IMR-90 (cell line): ENCODE data around the gene ANKRD13B. TPM values are rescaled to one million over a fixed set of nuclear protein-coding genes. Genes with fewer than 3 reads are reported as not detected.

Experiments
- ATAC-seq: fragments of 200-7000 bp; cut with Tn5 transposase; 2 replicates; pipeline ENCODE4 v1.9.1; 2020; ENCODE audit warnings: low read depth, mild to moderate bottlenecking, moderate library complexity
- BruUV-seq: library from RNA; stranded (reverse); fragments of 400-500 nt; replicated peaks from 2 replicates; lab custom pipeline; 2021; lab: Mats Ljungman, UMichigan
- CTCF ChIA-PET: fragments of 300-600 bp; formaldehyde crosslinking; extraction: SDS; loops from one replicate; lab custom pipeline; 2021; ENCODE audit warnings: antibody characterized with exemption; lab: Yijun Ruan, JAX
- POLR2A ChIA-PET: fragments of 300-600 bp; sonication (Branson Sonifier 250); formaldehyde crosslinking; loops from one replicate; lab custom pipeline; 2022; ENCODE audit warnings: antibody characterized with exemption; ENCODE audit not compliant: unreplicated experiment; lab: Charles Lee
- DNase-seq: peaks from one replicate; pipeline ENCODE4 v3.0.0; 2013
- H2AFZ ChIP-seq: replicated peaks from 2 replicates; pipeline ENCODE3; 2013; ENCODE audit warnings: low read length, mild to moderate bottlenecking; ENCODE audit not compliant: poor library complexity
- H2AK5ac ChIP-seq: 2 replicates; pipeline ENCODE4 v1.6.1; 2013; ENCODE audit warnings: low read depth, low read length, inconsistent platforms
- H2AK9ac ChIP-seq: replicated peaks from 2 replicates; pipeline ENCODE3; 2013; ENCODE audit warnings: mild to moderate bottlenecking, low read depth, low read length, moderate library complexity; ENCODE audit not compliant: poor library complexity
- H2BK120ac ChIP-seq: 2 replicates; pipeline ENCODE4 v1.6.1; 2013; ENCODE audit warnings: low read depth, low read length, inconsistent platforms
- H2BK15ac ChIP-seq: 3 replicates; pipeline ENCODE4 v1.6.1; 2013; ENCODE audit warnings: low read depth, low read length, inconsistent platforms
- H2BK20ac ChIP-seq: 2 replicates; pipeline ENCODE4 v1.6.1; 2013; ENCODE audit warnings: low read depth, mild to moderate bottlenecking, inconsistent platforms, low read length, moderate library complexity
- H2BK5ac ChIP-seq: 2 replicates; pipeline ENCODE4 v1.6.1; 2013; ENCODE audit warnings: mild to moderate bottlenecking, low read depth, low read length, inconsistent platforms; ENCODE audit not compliant: poor library complexity, severe bottlenecking
- H3K14ac ChIP-seq: replicated peaks from 2 replicates; pipeline ENCODE4 v1.6.1; 2013; ENCODE audit warnings: low read depth, low read length, inconsistent platforms
- H3K18ac ChIP-seq: 2 replicates; pipeline ENCODE4 v1.6.1; 2013; ENCODE audit warnings: low read depth, low read length, control low read depth
- H3K23ac ChIP-seq: 2 replicates; pipeline ENCODE4 v1.6.1; 2013; ENCODE audit warnings: low read depth, low read length, inconsistent platforms
- H3K27ac ChIP-seq: 2 replicates; pipeline ENCODE4 v1.5.1; 2013; ENCODE audit warnings: mild to moderate bottlenecking, control low read depth, low read length; ENCODE audit not compliant: insufficient read depth
- H3K27me3 ChIP-seq: 2 replicates; pipeline ENCODE4 v1.6.1; 2013; ENCODE audit warnings: low read length; ENCODE audit not compliant: control insufficient read depth, insufficient read depth
- H3K36me3 ChIP-seq: 2 replicates; pipeline ENCODE4 v1.6.1; 2013; ENCODE audit warnings: low read length, mixed read lengths; ENCODE audit not compliant: control insufficient read depth, insufficient read depth
- H3K4ac ChIP-seq: 2 replicates; pipeline ENCODE4 v1.6.1; 2013; ENCODE audit warnings: low read depth, low read length, inconsistent platforms
- H3K4me1 ChIP-seq: 2 replicates; pipeline ENCODE4 v1.6.1; 2013; ENCODE audit warnings: low read length, mixed read lengths; ENCODE audit not compliant: control insufficient read depth, insufficient read depth
- H3K4me2 ChIP-seq: 2 replicates; pipeline ENCODE4 v1.6.1; 2013; ENCODE audit warnings: low read depth, mild to moderate bottlenecking, control low read depth, low read length, moderate library complexity
- H3K4me3 ChIP-seq: 2 replicates; pipeline ENCODE4 v1.5.1; 2013; ENCODE audit warnings: low read depth, mild to moderate bottlenecking, control low read depth, low read length, moderate library complexity; ENCODE audit not compliant: insufficient read depth
- H3K56ac ChIP-seq: 2 replicates; pipeline ENCODE4 v1.6.1; 2013; ENCODE audit warnings: low read length, inconsistent platforms; ENCODE audit not compliant: insufficient read depth; ENCODE audit errors: extremely low read depth
- H3K79me1 ChIP-seq, 2 experiments: 2 replicates each; pipeline ENCODE4 v1.6.1; 2013; ENCODE audit warnings: low read length in 2 of 2, inconsistent platforms in 1 of 2, low read depth in 1 of 2
- H3K9ac ChIP-seq: 2 replicates; pipeline ENCODE4 v1.6.1; 2013; ENCODE audit warnings: low read depth, low read length, control low read depth
- H3K9me1 ChIP-seq: 2 replicates; pipeline ENCODE4 v1.6.1; 2013; ENCODE audit warnings: low read length, inconsistent platforms; ENCODE audit not compliant: insufficient read depth
- H3K9me3 ChIP-seq: 2 replicates; pipeline ENCODE4 v1.6.1; 2013; ENCODE audit warnings: low read length; ENCODE audit not compliant: control insufficient read depth, insufficient read depth
- H4K20me1 ChIP-seq: 2 replicates; pipeline ENCODE4 v1.6.1; 2013; ENCODE audit warnings: low read length, inconsistent platforms; ENCODE audit not compliant: insufficient read depth
- H4K5ac ChIP-seq: 2 replicates; pipeline ENCODE4 v1.6.1; 2013; ENCODE audit warnings: mild to moderate bottlenecking, low read depth, low read length, control low read depth
- H4K8ac ChIP-seq, 2 experiments: 2 replicates each; pipeline ENCODE4 v1.6.1; 2013; ENCODE audit warnings: low read depth in 2 of 2, low read length in 2 of 2, control low read depth in 1 of 2, inconsistent platforms in 1 of 2
- H4K91ac ChIP-seq: 2 replicates; pipeline ENCODE4 v1.6.1; 2013; ENCODE audit warnings: low read depth, low read length, inconsistent platforms; ENCODE audit not compliant: insufficient read depth
- MAFK ChIP-seq: IDR thresholded peaks from 2 replicates; pipeline ENCODE4 v1.6.1; 2012; ENCODE audit warnings: low read depth, low read length, improper control_type of control experiment
- MAZ ChIP-seq: IDR thresholded peaks from 2 replicates; pipeline ENCODE4 v1.6.1; 2012; ENCODE audit warnings: low read depth, mild to moderate bottlenecking, low read length, improper control_type of control experiment, moderate library complexity, borderline replicate concordance
- NFE2L2 ChIP-seq: fragments of 150-350 bp; IDR thresholded peaks from 2 replicates; pipeline ENCODE4 v1.6.1; 2016; ENCODE audit warnings: low read depth, mild to moderate bottlenecking, low read length
- USF2 ChIP-seq: fragments of 150-350 bp; IDR thresholded peaks from 2 replicates; pipeline ENCODE4 v1.6.1; 2017; ENCODE audit warnings: mild to moderate bottlenecking, antibody characterized with exemption, low read length, low read depth
- WGBS, 2 experiments: methylation state at CpG; one replicate each; pipeline versions ENCODE4 v1.1.5 to v1.1.7; 2013; ENCODE audit warnings: missing lambda C conversion rate in 2 of 2; ENCODE audit not compliant: insufficient read length in 1 of 2; ENCODE audit errors: extremely low coverage in 2 of 2; 5-methylcytosine and 5-hydroxymethylcytosine counted together
- dilution Hi-C: fragments of 300-500 bp; cut with HindIII; formaldehyde crosslinking; loops from one replicate; pipeline ENCODE4 v1.14.3; 2018; ENCODE audit warnings: low sequenced_read_pairs; ENCODE audit not compliant: unreplicated experiment
- in situ Hi-C: fragments of 300-500 bp; cut with MboI; formaldehyde crosslinking; loops from 3 replicates; pipeline ENCODE4 v1.14.3; 2019; ENCODE audit warnings: low sequenced_read_pairs, inconsistent platforms, mixed read lengths
- intact Hi-C: fragments of 100-400 bp; cut with micrococcal nuclease; formaldehyde crosslinking; loops from 2 replicates; pipeline ENCODE4 v1.10.0; 2022
- polyA plus RNA-seq, 3 experiments: library from polyadenylated mRNA; depleted of rRNA; stranded (reverse); fragments of >200 nt; gene quantifications; 2 replicates each; pipeline ENCODE4 v1.2.3, GENCODE V29; 2012; ENCODE audit warnings: low replicate concordance in 1 of 3
- total RNA-seq: library from RNA; depleted of rRNA; stranded (reverse); fragments of >200 nt; gene quantifications from 2 replicates; pipeline ENCODE4 v1.2.3, GENCODE V29; 2012
- TF ChIP-seq, protein P1 (sequence below): fragments of 150-350 bp; IDR thresholded peaks from 2 replicates; pipeline ENCODE4 v1.6.1; 2016; ENCODE audit warnings: low read depth, mild to moderate bottlenecking, low read length, moderate library complexity, borderline replicate concordance

ANKRD13B gene
- total and polyA plus RNA-seq, 2 of the 4 experiments (the other 2 are of a cell fraction): 0.90 to 4.0 TPM

DNA sequence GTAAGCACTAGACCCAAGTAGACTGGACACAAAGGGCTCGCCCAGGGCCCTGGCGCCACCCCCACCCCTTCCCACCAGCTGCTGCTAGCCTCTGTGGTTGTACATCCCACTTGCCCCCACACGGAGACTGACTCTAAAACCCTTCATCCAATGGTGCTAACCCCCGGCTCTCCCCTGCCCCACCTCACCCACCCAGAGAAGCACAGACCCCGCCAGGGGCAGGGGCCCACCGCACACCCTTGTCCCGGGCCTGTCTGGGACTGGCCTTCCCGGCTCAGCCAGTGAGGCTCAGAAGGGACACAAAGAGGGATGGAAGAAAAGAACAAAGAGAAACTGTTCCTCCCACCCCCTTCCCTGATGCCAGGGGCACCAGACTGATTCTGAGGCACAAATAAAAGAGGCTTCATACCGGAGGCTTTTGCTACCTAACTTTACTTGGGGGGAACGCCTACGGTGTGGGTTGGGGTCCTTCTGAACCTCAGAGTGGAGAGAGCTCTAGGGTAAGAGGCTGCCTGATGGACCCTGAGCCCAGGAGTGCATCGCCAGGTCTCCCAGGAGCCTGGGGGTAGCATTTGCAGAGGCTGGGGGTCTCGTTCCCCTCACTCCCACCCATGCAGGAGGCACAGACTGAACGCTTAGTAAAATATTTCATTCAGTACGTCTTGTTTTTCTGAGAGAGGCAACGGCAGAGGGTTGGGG is 21.6 kb downstream of the ANKRD13B start:
- no peak overlapping the region for H2AFZ ChIP-seq
- H3K36me3 ChIP-seq: peaks cover 2% of the 10 kb centered on the region; the same call in 1 of the 2 replicates
- no peak overlapping the region for H4K5ac ChIP-seq
- 100% methylated on average over 2 of the region's 16 CpGs; no CpG with 5 or more reads in 1 of the 2 experiments for WGBS, 2 experiments
- peaks cover 8% of the 10 kb centered on the region for H3K9me1 ChIP-seq
- no peak overlapping the region for H3K56ac ChIP-seq
- H3K79me1 ChIP-seq: 0 out of 4 replicates have a peak, but pooled peaks cover 0 to 2% of the 10 kb centered on the region in 2 experiments
- TF ChIP-seq MAZ (no peak), NFE2L2 (no peak), MAFK (no peak), USF2 (no peak)
- TF ChIP-seq, protein P1, sequence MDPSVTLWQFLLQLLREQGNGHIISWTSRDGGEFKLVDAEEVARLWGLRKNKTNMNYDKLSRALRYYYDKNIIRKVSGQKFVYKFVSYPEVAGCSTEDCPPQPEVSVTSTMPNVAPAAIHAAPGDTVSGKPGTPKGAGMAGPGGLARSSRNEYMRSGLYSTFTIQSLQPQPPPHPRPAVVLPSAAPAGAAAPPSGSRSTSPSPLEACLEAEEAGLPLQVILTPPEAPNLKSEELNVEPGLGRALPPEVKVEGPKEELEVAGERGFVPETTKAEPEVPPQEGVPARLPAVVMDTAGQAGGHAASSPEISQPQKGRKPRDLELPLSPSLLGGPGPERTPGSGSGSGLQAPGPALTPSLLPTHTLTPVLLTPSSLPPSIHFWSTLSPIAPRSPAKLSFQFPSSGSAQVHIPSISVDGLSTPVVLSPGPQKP: no peak
- no peak overlapping the region for H4K91ac ChIP-seq
- H2BK20ac ChIP-seq: no peak overlapping the region
- no TSS peak for BruUV-seq
- no peak overlapping the region for H2BK5ac ChIP-seq
- DNase-seq (no peak), ATAC-seq (no peak)
- H3K4ac ChIP-seq: no peak overlapping the region
- dilution Hi-C loops (no loop called here), intact Hi-C loops (no loop called here), in situ Hi-C loops (no loop called here)
- H3K4me1 ChIP-seq: no peaks in the 10 kb centered on the region
- H2AK9ac ChIP-seq: no peak overlapping the region
- ChIA-PET POLR2A (no interaction called here), CTCF (no interaction called here)
- no peaks in the 10 kb centered on the region for H3K9me3 ChIP-seq
- H4K20me1 ChIP-seq: peaks cover 6% of the 10 kb centered on the region; the same call in 1 of the 2 replicates
- no peak overlapping the region for H3K4me3 ChIP-seq
- no peak overlapping the region for H2BK15ac ChIP-seq
- H3K14ac ChIP-seq: no peak overlapping the region
- no peak overlapping the region for H3K4me2 ChIP-seq
- no peak overlapping the region for H2AK5ac ChIP-seq
- H2BK120ac ChIP-seq: no peak overlapping the region
- no peak overlapping the region for H4K8ac ChIP-seq
- no peak overlapping the region for H3K9ac ChIP-seq
- H3K23ac ChIP-seq: no peak overlapping the region
- H3K18ac ChIP-seq: no peak overlapping the region
- no peaks in the 10 kb centered on the region; the same call in 1 of the 2 replicates for H3K27me3 ChIP-seq
- no peak overlapping the region for H3K27ac ChIP-seq
